ENCODE results near the gene ITIH2.

ITIH2 gene

GRCh38 chr10:7696545-7696944, 6.6 kb upstream of the ITIH2 start:
- no peak overlapping the region for H3K4me3 ChIP-seq (ENCODE audit: low read depth, low read length)
- no peak for DNase-seq (ENCODE audit: low read depth)
- TF ChIP-seq MAX (IDR thresholded peaks at IDR 0.05; ENCODE audit: low read depth, low read length) (no peak), MYC (IDR thresholded peaks at IDR 0.05; ENCODE audit: low read depth, low read length) (no peak), CTCF (IDR thresholded peaks at IDR 0.05; ENCODE audit: low read depth, low read length) (no peak), POLR2A (IDR thresholded peaks at IDR 0.05; ENCODE audit: extremely low read depth, insufficient read length) (no peak)

GRCh38 chr10:7697426-7697825, 5.7 kb upstream of the ITIH2 start:
- no peak for TF ChIP-seq MYC (IDR thresholded peaks at IDR 0.05; ENCODE audit: low read depth, low read length)
- DNase-seq (ENCODE audit: low read depth) = no peak
- H3K4me3 ChIP-seq (ENCODE audit: low read depth, low read length) = no peak overlapping the region

- no peak for DNase-seq (ENCODE audit: low read depth)
- TF ChIP-seq MAX (IDR thresholded peaks at IDR 0.05; ENCODE audit: low read depth, low read length) (no peak), POLR2A (IDR thresholded peaks at IDR 0.05; ENCODE audit: extremely low read depth, insufficient read length) (no peak)
- no peak overlapping the region for H3K4me3 ChIP-seq (ENCODE audit: low read depth, low read length)
Measured at GRCh38 chr10:7700577-7701125, 2.5 kb upstream of the ITIH2 start.

GRCh38 chr10:7701158-7701742, 1.9 kb upstream of the ITIH2 start:
- H3K4me3 ChIP-seq (ENCODE audit: low read depth, low read length) = no peak overlapping the region
- TF ChIP-seq CTCF (IDR thresholded peaks at IDR 0.05; ENCODE audit: low read depth, low read length) (no peak), MYC (IDR thresholded peaks at IDR 0.05; ENCODE audit: low read depth, low read length) (no peak), MAX (IDR thresholded peaks at IDR 0.05; ENCODE audit: low read depth, low read length) (no peak), POLR2A (IDR thresholded peaks at IDR 0.05; ENCODE audit: extremely low read depth, insufficient read length) (no peak)
- no peak for DNase-seq (ENCODE audit: low read depth)

GRCh38 chr10:7702288-7702812, 766 bp upstream of the ITIH2 start:
- no peak for TF ChIP-seq MYC (IDR thresholded peaks at IDR 0.05; ENCODE audit: low read depth, low read length)
- no peak for TF ChIP-seq CTCF (IDR thresholded peaks at IDR 0.05; ENCODE audit: low read depth, low read length)
- no peak for TF ChIP-seq MAX (IDR thresholded peaks at IDR 0.05; ENCODE audit: low read depth, low read length)
- no peak for TF ChIP-seq POLR2A (IDR thresholded peaks at IDR 0.05; ENCODE audit: extremely low read depth, insufficient read length)
- DNase-seq (ENCODE audit: low read depth) = no peak
- H3K4me3 ChIP-seq (ENCODE audit: low read depth, low read length) = no peak overlapping the region

GRCh38 chr10:7704071-7705016, 1.2 kb downstream of the ITIH2 start:
- H3K4me3 ChIP-seq (ENCODE audit: low read depth, low read length) = no peak overlapping the region
- no peak for DNase-seq (ENCODE audit: low read depth)
- TF ChIP-seq MYC (IDR thresholded peaks at IDR 0.05; ENCODE audit: low read depth, low read length) = no peak

GRCh38 chr10:7705341-7705740, 2.2 kb downstream of the ITIH2 start:
- no peak for TF ChIP-seq MYC (IDR thresholded peaks at IDR 0.05; ENCODE audit: low read depth, low read length)
- TF ChIP-seq CTCF (IDR thresholded peaks at IDR 0.05; ENCODE audit: low read depth, low read length) = no peak
- no peak for TF ChIP-seq MAX (IDR thresholded peaks at IDR 0.05; ENCODE audit: low read depth, low read length)
- no peak for TF ChIP-seq POLR2A (IDR thresholded peaks at IDR 0.05; ENCODE audit: extremely low read depth, insufficient read length)
- no peak overlapping the region for H3K4me3 ChIP-seq (ENCODE audit: low read depth, low read length)
- DNase-seq (ENCODE audit: low read depth) = no peak
